ENCODE results near the gene FAM151B. TPM values are rescaled to one million over a fixed set of nuclear protein-coding genes. Genes with fewer than 3 reads are reported as not detected.

The FAM151B gene
- total and polyA plus RNA-seq, 2 of the 8 experiments (the other 6 are each of a cell fraction or from before 2014, with no cell fraction given) = 0.62 to 1.1 TPM

- Histone ChIP-seq H3K4ac (replicated peaks; ENCODE audit: insufficient read length, low read depth, low read length) (no peak overlapping the region), H4K5ac (ENCODE audit: insufficient read length, low read depth, low read length) (no peak overlapping the region), H2BK12ac (ENCODE audit: low read depth, low read length) (no peak overlapping the region), H3K4me2 (ENCODE audit: insufficient read depth in 1 of 2, low read depth in 2 of 2, low read length in 2 of 2) (no peak overlapping the region), H2BK120ac (replicated peaks; ENCODE audit: low read depth, low read length) (no peak overlapping the region), H3K18ac (ENCODE audit: extremely low read depth, low read length) (no peak overlapping the region), H2AK5ac (ENCODE audit: low read depth, low read length) (no peak overlapping the region), H4K91ac (replicated peaks; ENCODE audit: insufficient read length, low read length) (no peak overlapping the region), H3K4me3 (ENCODE audit: extremely low read depth in 1 of 4, insufficient read depth in 2 of 4, low read depth in 3 of 4, low read length in 4 of 4) (no peak overlapping the region), H3K27me3 (replicated peaks in 1 of 4; ENCODE audit: control insufficient read depth in 3 of 4, extremely low read depth in 1 of 4, insufficient read depth in 3 of 4, low read length in 3 of 4) (no peaks in the 10 kb centered on the region), H2BK5ac (ENCODE audit: low read depth, low read length) (no peak overlapping the region), H3K4me1 (replicated peaks in 1 of 4; ENCODE audit: control insufficient read depth in 3 of 4, insufficient read depth in 4 of 4, low read length in 3 of 4) (no peaks in the 10 kb centered on the region), H3K79me2 (ENCODE audit: control insufficient read depth in 1 of 2, insufficient read depth in 2 of 2, low read length in 2 of 2) (no peaks in the 10 kb centered on the region), H3K9ac (replicated peaks in 1 of 4; ENCODE audit: extremely low read depth in 1 of 4, low read depth in 3 of 4, low read length in 3 of 4) (no peak overlapping the region; a peak in 1 of 7 replicates), H3K14ac (ENCODE audit: insufficient read length) (no peak overlapping the region), H2AFZ (ENCODE audit: low read length) (no peak overlapping the region), H3K23ac (ENCODE audit: insufficient read length) (no peak overlapping the region), H3K56ac (replicated peaks; ENCODE audit: insufficient read length, low read depth, low read length) (no peak overlapping the region), H3K9me3 (ENCODE audit: insufficient read depth in 2 of 2, low read depth in 1 of 2, low read length in 1 of 2) (peaks cover 10 to 19% of the 10 kb centered on the region in 2 experiments; a peak in 3 of 4 replicates), H3K27ac (ENCODE audit: low read depth, low read length) (no peak overlapping the region), H3K79me1 (ENCODE audit: low read depth, low read length) (no peaks in the 10 kb centered on the region), H4K8ac (ENCODE audit: extremely low read depth, insufficient read depth, low read length) (no peak overlapping the region), H3K36me3 (ENCODE audit: control insufficient read depth in 2 of 4, insufficient read depth in 4 of 4, low read length in 3 of 4) (peaks cover 0 to 30% (median 6%) of the 10 kb centered on the region in 4 experiments; a peak in 4 of 8 replicates), H2BK15ac (ENCODE audit: low read length) (no peak overlapping the region), H4K20me1 (replicated peaks in 1 of 2; ENCODE audit: control insufficient read depth in 1 of 2, insufficient read depth in 2 of 2, low read length in 2 of 2) (no peaks in the 10 kb centered on the region), H3K23me2 (ENCODE audit: low read depth, low read length) (no peaks in the 10 kb centered on the region), H2BK20ac (ENCODE audit: low read length) (no peak overlapping the region)
- POLR2A ChIA-PET (ENCODE audit: partially characterized antibody) = interaction anchor here (1.0 kb wide), 1 partner anchor 375 kb away, joined by 3 read pairs; no protein-coding TSS in a partner anchor
- 62% methylated on average over 4 of the region's 4 CpGs; no CpG with 5 or more reads in 1 of the 2 experiments for WGBS, 2 experiments (ENCODE audit: extremely low coverage in 1 of 2, insufficient coverage in 1 of 2, insufficient read length in 1 of 2, insufficient replicate concordance in 2 of 2, low coverage in 1 of 2, low lambda C conversion rate in 2 of 2, missing lambda C conversion rate in 1 of 2)
- CTCF ChIA-PET (ENCODE audit: partially characterized antibody) = interaction anchor here (1.2 to 1.8 kb wide), 3 partner anchors 12 to 14 kb away, joined by 3 to 7 read pairs (median 4); no protein-coding TSS in a partner anchor
- TF ChIP-seq RBBP5 (IDR thresholded peaks at IDR 0.05; ENCODE audit: borderline replicate concordance, low read depth, low read length) (no peak), TBP (IDR thresholded peaks at IDR 0.05; ENCODE audit: low read depth, low read length) (no peak), SIX5 (IDR thresholded peaks at IDR 0.05; ENCODE audit: low read depth, low read length) (no peak), CHD1 (IDR thresholded peaks at IDR 0.05; ENCODE audit: low read depth, low read length) (no peak), POU5F1 (IDR thresholded peaks at IDR 0.05; ENCODE audit: low read depth, low read length) (no peak)
- DNase-seq (ENCODE audit: low read depth in 1 of 2, low spot score in 2 of 2) = no peak
- FAIRE-seq = no peak
These were observed 21.0 kb upstream of the FAM151B start for GRCh38 chr5:80466669-80467485.
